ENCODE measurements around the gene NOPCHAP1.
"Not testable (repeated sequence)": the region's sequence is repeated elsewhere in the genome, so short reads cannot be mapped to it uniquely, and the experiment has no call there.

NOPCHAP1 gene

DNA sequence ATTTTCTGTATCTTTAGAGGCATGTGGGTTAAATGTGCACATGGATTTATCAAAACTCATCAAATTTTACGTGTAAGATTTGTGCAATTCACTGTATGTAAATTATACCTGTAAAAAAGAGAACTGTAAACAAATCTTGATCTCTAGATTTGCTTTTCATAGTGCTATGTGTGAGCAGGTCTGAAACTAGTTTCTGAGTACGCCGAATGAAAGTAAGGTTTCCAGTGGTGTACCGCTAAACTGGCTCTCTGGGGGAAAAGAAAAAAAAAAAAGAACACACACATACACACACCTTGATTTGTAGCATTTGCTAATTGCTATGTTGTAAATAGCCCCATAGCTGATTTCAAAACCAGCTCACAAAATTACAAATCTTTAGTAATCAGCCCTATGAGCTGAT lies 19.4 kb upstream of the NOPCHAP1 start:
- DNase-seq: no peak

DNA sequence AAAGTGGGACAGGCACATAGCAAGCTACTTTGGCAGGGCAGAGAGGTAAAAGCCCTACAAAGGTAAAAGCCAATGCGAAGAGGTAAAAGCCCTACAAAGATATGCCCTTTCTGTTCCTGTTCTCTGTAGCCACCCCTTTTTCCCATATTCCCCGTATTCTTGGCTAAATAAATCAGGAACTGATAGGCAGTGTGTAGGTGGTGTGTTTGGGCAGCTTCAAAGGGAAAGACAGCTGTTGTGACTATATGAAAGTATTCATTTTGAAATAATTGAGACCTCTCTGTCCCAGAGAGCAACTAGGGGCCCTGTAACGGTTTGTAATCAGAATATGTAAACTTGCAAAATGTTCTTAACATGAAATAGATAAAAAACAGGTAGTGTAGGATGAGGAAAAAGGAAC lies 16.8 kb upstream of the NOPCHAP1 start:
- DNase-seq: no peak

DNA sequence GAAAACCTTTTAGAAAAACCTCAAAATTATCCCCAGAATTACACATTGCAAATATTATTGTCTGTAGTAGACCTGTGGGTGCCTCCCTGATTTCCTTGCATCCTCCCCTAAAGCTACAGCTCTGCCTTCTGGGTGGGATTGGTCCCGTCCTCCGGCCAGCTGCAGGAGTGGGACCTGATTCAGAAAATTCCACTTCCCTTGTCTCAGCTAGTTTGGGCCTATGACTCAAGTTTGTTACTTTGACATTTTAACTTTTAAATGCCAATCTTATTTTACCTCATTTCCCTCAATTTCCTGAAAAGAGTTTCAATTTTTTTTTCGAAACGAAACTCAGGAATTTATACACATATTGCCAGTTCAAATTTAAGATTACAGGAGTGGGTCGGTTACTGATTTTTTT lies 14.8 kb upstream of the NOPCHAP1 start:
- no peak for DNase-seq

DNA sequence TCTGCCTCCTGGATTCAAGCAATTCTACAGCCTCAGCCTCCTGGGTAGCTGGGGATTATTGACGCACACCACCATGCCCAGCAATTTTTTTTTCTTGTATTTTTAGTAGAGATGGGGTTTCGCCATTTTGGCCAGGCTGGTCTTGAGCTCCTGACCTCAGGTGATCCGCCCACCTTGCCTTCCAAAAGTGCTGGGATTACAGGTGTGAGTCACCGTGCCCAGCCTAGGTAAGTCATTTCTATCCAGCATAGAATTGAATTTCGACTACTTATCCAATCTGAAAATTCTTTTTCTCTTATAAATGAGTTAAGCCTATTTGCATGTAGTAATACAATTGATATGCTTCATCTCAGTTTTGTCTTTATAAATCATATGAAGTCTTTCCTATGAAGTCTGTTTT lies 12.9 kb upstream of the NOPCHAP1 start:
- DNase-seq: no peak

DNA sequence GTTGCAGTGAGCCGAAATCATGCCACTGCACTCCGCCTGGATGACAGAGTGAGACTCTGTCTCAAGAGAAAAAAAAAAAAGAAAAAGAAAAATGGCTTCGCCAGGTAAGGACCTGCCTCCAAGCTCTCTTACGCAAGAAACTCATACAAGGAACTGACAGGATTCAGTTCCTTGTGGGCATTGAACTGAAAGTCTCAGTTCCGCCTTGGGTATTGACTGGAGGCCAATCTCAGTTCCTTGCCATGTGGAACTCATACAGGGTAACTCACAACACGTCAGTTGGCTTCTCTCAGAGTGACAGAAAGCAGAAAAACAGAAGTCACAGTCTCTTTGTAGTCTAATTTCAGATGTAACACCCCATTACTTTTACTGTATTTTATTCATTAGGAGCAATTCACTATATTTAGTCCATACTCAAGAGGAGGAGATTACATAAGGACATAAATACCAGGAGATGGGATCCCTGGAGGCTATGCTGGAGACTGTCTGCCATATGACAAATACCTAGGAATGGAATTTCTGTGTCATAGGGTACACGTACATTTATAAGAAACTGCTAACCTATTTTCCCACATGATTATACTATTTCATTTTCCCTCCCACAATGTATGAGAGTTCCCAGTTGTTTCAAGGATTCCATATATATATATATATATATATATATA lies 11.4 kb upstream of the NOPCHAP1 start:
- DNase-seq: peak; percentile 72

DNA sequence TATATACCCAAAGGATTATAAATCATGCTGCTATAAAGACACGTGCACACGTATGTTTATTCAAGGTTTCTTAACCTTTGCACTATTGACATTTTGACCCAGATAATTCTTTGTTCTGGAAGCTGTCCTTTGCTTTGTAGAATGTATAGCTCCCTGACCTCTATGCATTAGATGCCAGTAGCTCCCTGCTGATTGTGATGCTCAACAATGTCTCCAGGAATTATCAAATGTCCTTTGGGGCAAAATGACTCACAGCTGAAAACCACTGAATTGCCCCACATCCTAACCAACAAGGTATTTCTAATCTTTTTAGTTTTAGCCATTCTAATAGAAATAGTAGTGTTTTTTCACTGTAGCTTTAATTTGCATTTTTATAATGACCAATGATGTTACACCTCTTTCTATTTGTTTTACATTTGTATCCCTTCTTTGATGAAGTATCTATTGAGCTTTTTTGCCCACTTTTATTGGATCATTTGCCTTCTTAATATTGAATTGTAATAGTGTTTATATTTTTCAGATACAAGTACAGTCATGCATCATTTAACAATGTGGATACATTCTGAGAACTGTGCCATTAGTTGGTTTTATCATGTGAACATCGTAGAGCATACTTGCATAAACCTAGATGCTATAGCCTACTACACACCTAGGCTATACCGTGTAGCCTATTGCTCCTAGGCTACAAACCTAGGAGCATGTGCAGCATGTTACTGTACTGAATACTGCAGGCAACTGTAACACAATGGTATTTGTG lies 10.4 kb upstream of the NOPCHAP1 start:
- no peak for DNase-seq

DNA sequence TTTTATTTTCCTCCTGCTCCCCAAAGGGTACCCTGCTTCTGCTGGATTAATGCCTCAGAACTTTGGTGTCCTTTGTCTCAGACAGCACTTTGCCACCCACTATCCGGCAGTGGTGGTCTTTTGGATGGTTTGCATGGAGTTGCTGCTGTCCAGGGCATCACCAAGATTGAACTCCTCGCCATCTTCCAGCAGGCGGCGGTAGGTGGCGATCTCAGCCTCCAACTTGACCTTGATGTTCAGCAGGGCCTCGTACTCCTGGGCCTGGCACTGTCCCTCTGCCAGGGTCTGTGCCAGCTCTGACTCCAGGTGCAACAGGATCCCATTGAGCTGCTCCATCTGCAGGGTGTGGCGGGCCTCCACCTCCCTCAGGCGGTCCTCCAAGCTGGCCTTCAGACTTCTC lies 9.4 kb upstream of the NOPCHAP1 start:
- DNase-seq: no peak

DNA sequence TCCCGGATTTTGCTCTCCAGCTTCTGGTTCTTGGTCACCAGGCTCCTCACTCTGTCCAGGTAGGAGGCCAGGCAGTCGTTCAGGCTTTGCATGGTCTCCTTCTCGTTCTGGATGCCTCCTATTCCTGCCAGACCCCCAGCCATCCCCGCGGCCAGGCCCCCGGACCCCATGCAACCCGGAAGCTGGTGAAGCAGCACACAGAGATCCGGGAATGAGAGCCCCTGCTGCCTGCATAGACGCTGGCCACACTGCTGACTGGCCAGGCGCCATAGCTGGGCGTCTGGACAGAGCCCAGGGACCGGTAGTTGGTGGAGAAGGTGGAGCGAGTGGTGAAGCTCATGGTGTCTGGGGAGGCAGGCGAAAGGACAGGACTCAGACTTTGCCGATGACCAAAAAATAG lies 8.4 kb upstream of the NOPCHAP1 start:
- DNase-seq: not testable (repeated sequence)

DNA sequence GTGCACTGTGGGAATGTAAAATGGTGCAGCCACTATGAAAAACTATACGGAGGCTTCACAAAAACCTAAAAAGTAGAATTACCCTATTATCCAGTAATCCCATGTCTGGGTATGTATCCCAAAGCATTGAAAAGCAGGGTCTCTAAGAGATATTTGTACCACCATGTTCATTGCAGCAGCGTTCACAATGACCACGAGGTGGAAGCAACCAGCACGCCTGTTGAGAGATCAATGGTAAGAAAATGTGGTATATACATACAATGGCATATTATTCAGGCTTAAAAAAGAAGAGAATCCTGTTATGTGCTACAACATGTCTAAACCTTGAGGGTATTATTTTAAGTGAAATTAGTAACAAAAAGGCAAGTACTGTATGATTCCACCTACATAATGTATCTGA lies 910 bp upstream of the NOPCHAP1 start:
- no peak for DNase-seq

DNA sequence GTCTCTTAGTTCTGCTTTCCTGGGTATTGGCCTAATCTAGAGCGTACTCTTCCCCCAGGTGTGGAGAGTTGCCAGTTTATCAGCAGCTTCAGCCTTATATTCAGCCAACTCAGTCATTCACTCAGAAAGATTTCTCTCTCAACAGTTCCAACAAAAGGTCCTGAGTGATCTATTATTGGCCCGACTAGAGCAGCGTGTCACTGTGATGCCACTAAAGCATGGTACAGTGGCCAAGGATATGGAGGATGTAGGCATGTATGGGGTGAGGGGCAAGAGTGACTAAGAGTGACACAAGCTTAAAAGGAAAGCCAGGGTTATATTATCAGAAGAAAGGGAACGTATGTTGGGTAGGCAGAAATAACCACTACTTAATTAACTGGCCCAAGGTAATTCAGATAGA lies 4.8 kb downstream of the NOPCHAP1 start:
- DNase-seq: no peak

DNA sequence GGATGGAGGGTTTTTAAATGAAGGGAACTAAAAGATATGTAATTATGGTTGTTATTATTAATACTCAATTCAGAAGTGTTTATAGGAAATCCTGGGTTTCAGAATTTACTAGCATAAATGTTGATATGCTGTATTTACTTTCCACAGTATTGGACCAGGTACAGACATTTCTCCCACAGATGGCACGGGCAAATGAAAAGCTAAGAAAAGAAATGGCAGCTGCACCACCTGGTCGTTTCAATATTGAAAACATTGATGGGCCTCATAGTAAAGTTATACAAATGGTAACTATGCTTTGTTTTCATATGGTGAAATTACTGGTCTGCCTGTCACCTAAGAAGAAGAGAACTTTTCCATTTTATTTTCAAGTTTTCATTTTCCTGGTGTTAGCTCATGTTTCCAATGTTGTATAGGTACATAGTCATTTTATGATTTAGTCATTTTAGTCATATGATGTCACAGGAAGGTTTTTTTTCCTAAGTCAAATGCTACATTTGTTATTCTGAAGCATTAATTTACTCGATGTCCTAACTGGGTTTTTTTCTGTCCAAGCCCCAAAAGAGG lies 5.5 kb downstream of the NOPCHAP1 start:
- DNase-seq: no peak

DNA sequence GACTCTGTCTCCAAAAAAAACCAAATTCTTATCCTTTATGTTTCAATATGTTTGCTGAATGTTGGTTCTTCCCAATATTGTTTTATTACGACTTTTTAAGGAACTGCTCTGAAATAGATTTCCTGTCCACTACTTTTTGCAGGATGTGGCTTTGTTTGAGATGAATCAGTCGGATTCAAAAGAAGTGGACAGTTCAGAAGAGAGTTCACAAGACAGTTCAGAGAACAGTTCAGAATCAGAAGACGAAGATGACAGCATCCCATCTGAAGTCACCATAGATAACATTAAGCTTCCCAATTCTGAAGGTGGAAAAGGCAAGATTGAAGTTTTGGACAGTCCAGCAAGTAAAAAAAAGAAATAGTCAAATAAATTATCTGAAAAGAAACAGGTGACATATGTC lies 8.2 kb downstream of the NOPCHAP1 start:
- DNase-seq: no peak

DNA sequence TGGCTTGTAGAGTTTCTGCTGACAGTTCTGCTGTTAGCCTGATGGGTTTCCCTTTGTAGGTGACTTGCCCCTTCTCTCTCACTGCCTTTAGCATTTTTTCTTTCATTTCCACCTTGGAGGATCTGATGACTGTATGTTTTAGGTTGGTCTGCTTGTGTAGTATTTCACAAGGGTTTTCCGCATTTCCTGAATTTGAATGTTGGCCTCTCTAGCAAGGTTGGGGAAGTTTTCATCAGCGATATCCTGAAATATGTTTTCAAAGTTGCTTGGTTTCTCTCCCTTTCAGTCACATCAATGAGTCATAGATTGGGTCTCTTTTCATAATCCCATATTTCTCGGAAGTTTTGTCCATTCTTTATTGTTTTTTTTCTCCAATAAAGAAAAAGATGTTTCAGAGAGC lies 11.4 kb downstream of the NOPCHAP1 start:
- no peak for DNase-seq

DNA sequence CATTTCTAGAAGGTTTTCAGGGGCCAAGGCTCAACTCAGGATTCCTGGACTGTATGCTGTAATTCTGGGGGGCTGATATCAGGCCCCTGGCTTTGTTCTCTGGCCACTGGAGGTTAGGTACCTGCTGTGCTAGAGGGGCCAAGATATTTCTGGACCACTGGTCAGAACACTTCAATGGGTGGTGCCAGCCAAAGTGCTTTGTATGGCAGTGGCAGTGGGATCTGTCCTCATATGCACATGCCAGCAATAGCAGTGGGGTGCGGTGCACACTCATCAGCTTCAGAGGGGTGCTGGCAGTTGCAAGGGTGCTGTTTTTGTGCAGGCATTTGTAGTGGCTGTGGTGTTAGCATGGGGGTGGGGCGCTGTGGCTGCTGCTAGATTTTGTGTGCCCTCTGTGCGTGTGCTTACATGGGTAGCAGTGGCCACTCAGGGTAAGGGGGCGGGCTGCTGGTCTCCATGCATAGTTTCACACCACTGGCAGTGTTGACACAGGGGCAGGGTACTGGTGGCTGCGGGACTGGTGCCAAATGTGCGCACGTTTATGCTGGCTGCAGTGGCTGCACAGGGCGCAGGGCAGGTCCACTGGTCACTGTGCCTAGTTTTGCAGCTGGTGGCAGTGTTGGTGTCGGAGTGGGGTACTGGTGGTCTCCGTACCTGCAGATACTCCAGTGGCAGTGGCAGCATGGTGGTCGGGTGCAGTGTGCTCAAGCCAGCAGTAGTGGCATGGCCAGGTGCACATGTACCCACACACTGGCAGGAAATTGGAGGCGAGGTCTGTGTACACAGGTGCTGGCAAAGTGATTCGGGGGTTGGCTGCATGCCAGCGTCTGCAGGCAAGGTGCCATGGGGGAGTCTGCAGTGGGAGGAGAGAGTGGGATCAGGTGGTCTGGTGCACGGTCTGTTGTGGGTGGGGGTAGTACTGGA lies 12.6 kb downstream of the NOPCHAP1 start:
- no peak for DNase-seq

DNA sequence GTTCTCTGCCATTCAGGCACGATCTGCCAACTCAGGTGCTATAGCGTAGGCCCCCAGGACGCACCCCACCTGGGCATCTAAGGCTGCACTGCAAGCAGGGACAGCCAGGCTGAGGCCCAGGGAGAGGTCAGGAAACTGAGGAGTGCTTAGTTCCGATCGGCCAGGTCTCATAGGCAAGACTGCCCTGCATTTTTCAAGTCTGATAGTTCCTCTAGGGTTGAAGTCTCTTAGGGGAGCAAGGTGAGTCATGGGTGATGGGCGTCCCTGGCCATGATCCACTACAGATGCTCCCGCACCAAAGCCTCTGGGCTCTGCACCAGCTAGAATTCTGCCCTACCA lies 13.2 kb downstream of the NOPCHAP1 start:
- DNase-seq: no peak

DNA sequence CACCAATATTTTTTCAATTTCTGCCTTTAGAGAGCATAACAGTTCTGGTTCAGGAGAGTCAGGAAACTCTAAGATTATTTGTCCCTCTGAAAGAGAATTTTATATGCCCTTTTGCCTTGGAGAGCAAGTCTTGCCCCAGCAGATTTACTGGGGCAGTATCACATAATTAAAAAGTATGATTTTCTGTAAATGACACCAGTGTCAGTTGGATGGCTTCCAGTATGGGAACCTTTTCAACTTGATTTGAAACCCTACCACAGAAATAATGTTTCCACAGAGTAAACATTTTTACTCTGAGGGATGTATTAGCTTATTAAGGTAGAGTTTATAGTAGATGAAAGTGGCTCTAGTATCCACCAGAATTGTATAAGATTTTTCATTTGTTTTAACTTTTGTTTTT lies 15.4 kb downstream of the NOPCHAP1 start:
- no peak for DNase-seq

DNA sequence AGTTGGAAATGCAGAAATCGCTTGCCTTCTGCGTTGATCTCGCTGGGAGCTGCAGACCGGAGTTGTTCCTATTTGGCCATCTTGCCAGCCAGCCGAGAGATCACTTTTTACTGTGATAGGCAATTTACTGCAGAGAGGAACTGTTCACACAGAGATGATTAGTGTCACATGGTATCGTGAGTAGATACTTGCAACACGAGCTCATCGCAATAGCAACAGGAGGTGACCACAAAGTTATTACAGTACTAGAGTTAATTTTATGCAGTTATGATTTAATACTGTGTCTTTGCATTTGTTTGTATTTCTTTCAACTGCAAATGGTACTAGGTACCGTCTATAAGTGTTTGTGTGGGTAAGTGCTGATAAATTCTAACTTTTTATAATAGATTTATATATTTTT lies 27.8 kb downstream of the NOPCHAP1 start:
- DNase-seq: no peak

DNA sequence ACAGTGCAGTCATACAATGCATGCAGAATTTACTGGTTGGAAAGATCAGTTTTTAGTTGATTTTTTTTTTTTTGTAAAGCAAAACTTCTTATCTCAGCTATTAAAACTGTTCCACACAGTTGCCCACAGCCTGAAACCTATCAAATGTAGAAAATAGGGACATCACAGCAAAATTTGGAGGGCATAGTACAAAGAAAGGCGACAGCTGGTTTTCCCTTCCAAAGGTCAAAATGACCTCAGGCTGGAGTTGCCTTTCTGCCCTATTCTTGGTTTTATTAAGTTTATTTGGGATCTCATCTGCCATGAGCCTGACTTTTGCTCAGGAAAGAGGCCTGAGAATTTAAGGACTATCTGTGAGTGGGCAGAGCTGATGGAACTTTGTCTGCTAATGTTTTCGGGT lies 28.5 kb downstream of the NOPCHAP1 start:
- no peak for DNase-seq

DNA sequence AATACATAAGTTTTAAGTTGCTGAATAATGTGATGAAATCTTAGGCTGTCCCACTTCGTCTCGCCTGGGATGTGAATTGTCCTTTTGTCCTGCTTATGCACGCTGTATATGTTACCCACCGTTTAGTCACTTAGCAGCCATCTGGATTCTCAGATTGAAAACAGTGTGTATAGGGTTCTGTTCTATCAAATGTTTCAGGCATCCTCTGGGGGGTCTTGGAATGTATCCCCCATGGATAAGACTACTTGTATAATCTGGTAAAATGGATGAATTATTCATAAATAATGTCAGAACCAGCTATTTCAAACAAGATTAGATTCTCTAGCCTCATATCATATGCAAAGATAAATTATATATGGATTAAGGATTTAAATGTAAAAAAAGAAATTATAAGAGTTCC lies 29.4 kb downstream of the NOPCHAP1 start:
- DNase-seq: no peak

DNA sequence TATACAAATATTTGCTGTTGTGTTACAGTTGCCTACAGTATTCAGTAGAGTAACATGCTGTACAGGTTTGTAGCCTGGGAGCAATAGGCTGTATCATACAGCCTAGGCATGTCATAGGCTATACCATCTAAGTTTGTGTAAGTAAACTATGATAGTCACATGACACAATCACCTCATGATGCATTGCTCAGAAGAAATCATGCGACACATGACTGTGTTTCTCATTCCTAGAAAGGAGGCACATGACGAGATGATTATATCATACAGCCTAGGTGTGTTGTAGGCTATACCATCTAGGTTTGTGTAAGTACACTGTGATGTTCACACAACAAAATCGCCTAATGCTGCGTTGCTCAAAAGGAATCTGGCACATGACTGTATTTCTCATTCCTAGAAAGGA lies 31.9 kb downstream of the NOPCHAP1 start:
- DNase-seq: no peak

DNA sequence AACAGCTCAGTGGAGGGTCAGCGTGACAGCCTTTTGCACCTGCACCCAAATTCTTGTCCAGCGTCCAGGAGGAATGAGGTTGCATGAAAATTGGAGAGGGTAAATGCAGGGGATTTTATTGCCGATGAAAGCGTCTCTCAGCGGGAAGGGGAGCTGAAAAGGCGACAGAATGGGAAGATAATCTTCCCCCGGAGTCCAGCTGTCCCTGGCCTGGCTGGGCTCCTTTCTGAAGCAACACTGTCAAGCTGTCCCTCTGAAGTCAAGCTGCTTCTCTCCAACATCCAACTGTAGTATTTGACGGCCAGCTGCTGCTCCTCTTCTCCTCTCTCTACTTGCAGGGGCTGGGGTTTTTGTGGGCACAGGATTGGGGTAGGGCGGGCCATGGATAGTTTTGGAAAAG lies 32.7 kb downstream of the NOPCHAP1 start:
- DNase-seq: no peak

DNA sequence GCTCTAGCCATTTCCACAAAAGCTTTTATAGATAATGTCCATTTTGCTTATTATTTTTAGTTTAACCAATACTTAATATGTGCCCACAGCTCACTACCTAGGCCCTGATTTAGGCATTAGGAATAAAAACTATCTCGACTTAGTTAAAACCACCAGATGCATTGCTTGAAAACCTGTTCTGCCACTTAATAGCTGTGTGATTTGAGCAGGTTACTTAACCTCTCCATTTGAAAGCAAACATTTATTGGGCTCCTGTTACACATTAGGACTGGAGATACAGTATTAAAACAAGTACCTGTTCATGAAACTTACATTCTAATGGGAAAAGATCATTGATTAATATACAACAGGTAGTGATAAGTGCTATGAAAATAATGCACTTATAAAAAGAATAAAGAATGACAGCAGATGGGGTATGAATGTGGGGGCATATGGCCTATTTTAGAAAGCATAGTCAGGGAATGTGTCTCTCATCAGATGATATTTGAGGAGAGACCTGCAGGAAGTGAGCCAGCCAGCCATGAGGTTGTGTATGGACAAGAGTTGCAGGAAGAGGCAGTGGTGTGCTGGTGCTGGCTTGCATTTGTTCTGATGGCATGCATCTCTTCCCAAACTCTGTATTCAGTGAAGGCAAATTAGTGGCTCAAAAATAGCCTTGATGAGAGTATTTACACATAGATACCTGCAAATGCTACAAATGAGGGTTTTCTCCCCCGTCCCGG lies 34.3 kb downstream of the NOPCHAP1 start:
- no peak for DNase-seq

DNA sequence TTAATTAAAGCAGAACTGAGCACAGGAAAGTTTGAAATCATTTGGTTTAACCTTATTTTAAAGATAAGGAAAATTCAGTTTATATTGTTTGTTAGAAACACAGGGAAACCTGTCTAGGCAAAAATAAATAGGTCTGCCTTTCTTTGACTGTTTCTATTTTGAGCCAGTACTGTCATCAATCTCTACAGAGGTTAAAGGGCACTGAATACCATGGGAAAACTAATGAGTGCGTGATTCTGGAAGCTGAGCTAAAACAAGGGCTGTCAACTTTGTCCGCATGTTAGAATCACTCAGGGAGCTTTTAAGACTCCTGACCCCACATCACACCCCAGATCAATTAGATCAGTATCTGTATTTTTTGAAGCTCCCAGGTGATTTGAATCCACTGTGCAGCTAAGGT lies 38.8 kb downstream of the NOPCHAP1 start:
- no peak for DNase-seq

All from CD4-positive, alpha-beta T cell treated with Interferon gamma for 1 hour (primary cell).